ENCODE measurements around the gene FAM3C.

FAM3C gene

GRCh38 chr7:121369462-121369861 lies 26.6 kb downstream of the FAM3C start:
- Histone ChIP-seq H3K4me3 (ENCODE audit: insufficient read length, low read depth) (no peak overlapping the region), H3K9ac (ENCODE audit: insufficient read length, low read depth) (no peak overlapping the region), H3K27me3 (ENCODE audit: insufficient read depth, insufficient read length) (no peaks in the 10 kb centered on the region), H3K4me1 (ENCODE audit: insufficient read depth, insufficient read length) (no peaks in the 10 kb centered on the region), H3K36me3 (ENCODE audit: insufficient read depth, insufficient read length, low read length) (peaks cover 38% of the 10 kb centered on the region), H3K9me3 (ENCODE audit: insufficient read depth, low read length) (no peaks in the 10 kb centered on the region)
- DNase-seq (ENCODE audit: low read depth, low spot score): no peak
- no peak for TF ChIP-seq SUZ12 (IDR thresholded peaks at IDR 0.05; ENCODE audit: extremely low read depth, insufficient read depth, insufficient read length)
- no peak for TF ChIP-seq ZNF274 (IDR thresholded peaks at IDR 0.05; ENCODE audit: low read depth, low read length)
- no peak for TF ChIP-seq YY1 (IDR thresholded peaks at IDR 0.05; ENCODE audit: insufficient read depth, insufficient read length)

- peaks cover 44% of the 10 kb centered on the region for H3K36me3 ChIP-seq (ENCODE audit: insufficient read depth, insufficient read length, low read length)
- H3K4me3 ChIP-seq (ENCODE audit: insufficient read length, low read depth): no peak overlapping the region
- no peak for DNase-seq (ENCODE audit: low read depth, low spot score)
- no peaks in the 10 kb centered on the region for H3K9me3 ChIP-seq (ENCODE audit: insufficient read depth, low read length)
- H3K4me1 ChIP-seq (ENCODE audit: insufficient read depth, insufficient read length): no peaks in the 10 kb centered on the region
- no peak overlapping the region for H3K9ac ChIP-seq (ENCODE audit: insufficient read length, low read depth)
- no peaks in the 10 kb centered on the region for H3K27me3 ChIP-seq (ENCODE audit: insufficient read depth, insufficient read length)
- TF ChIP-seq ZNF274 (IDR thresholded peaks at IDR 0.05; ENCODE audit: low read depth, low read length): no peak
- TF ChIP-seq YY1 (IDR thresholded peaks at IDR 0.05; ENCODE audit: insufficient read depth, insufficient read length): no peak
Measured at GRCh38 chr7:121366852-121367431, 29.2 kb downstream of the FAM3C start.

GRCh38 chr7:121360564-121360963 lies 35.5 kb downstream of the FAM3C start:
- Histone ChIP-seq H3K36me3 (ENCODE audit: insufficient read depth, insufficient read length, low read length) (peaks cover 59% of the 10 kb centered on the region), H3K4me1 (ENCODE audit: insufficient read depth, insufficient read length) (no peaks in the 10 kb centered on the region), H3K4me3 (ENCODE audit: insufficient read length, low read depth) (no peak overlapping the region), H3K9me3 (ENCODE audit: insufficient read depth, low read length) (no peaks in the 10 kb centered on the region), H3K9ac (ENCODE audit: insufficient read length, low read depth) (no peak overlapping the region), H3K27me3 (ENCODE audit: insufficient read depth, insufficient read length) (no peaks in the 10 kb centered on the region)
- no peak for TF ChIP-seq ZNF274 (IDR thresholded peaks at IDR 0.05; ENCODE audit: low read depth, low read length)
- no peak for TF ChIP-seq YY1 (IDR thresholded peaks at IDR 0.05; ENCODE audit: insufficient read depth, insufficient read length)
- TF ChIP-seq SUZ12 (IDR thresholded peaks at IDR 0.05; ENCODE audit: extremely low read depth, insufficient read depth, insufficient read length): no peak
- DNase-seq (ENCODE audit: low read depth, low spot score): no peak

GRCh38 chr7:121355574-121355973 lies 40.5 kb downstream of the FAM3C start:
- no peaks in the 10 kb centered on the region for H3K9me3 ChIP-seq (ENCODE audit: insufficient read depth, low read length)
- no peak overlapping the region for H3K9ac ChIP-seq (ENCODE audit: insufficient read length, low read depth)
- no peak for TF ChIP-seq SUZ12 (IDR thresholded peaks at IDR 0.05; ENCODE audit: extremely low read depth, insufficient read depth, insufficient read length)
- no peak for TF ChIP-seq ZNF274 (IDR thresholded peaks at IDR 0.05; ENCODE audit: low read depth, low read length)
- TF ChIP-seq YY1 (IDR thresholded peaks at IDR 0.05; ENCODE audit: insufficient read depth, insufficient read length): no peak
- no peaks in the 10 kb centered on the region for H3K27me3 ChIP-seq (ENCODE audit: insufficient read depth, insufficient read length)
- H3K4me1 ChIP-seq (ENCODE audit: insufficient read depth, insufficient read length): no peaks in the 10 kb centered on the region
- no peak overlapping the region for H3K4me3 ChIP-seq (ENCODE audit: insufficient read length, low read depth)
- peaks cover 50% of the 10 kb centered on the region for H3K36me3 ChIP-seq (ENCODE audit: insufficient read depth, insufficient read length, low read length)
- no peak for DNase-seq (ENCODE audit: low read depth, low spot score)

- H3K9ac ChIP-seq (ENCODE audit: insufficient read length, low read depth): no peak overlapping the region
- H3K36me3 ChIP-seq (ENCODE audit: insufficient read depth, insufficient read length, low read length): peaks cover 31% of the 10 kb centered on the region
- TF ChIP-seq SUZ12 (IDR thresholded peaks at IDR 0.05; ENCODE audit: extremely low read depth, insufficient read depth, insufficient read length): no peak
- TF ChIP-seq ZNF274 (IDR thresholded peaks at IDR 0.05; ENCODE audit: low read depth, low read length): no peak
- TF ChIP-seq YY1 (IDR thresholded peaks at IDR 0.05; ENCODE audit: insufficient read depth, insufficient read length): no peak
Measured at GRCh38 chr7:121352323-121352722, 43.8 kb downstream of the FAM3C start.

GRCh38 chr7:121351682-121352081 lies 44.4 kb downstream of the FAM3C start:
- Histone ChIP-seq H3K27me3 (ENCODE audit: insufficient read depth, insufficient read length) (no peaks in the 10 kb centered on the region), H3K9ac (ENCODE audit: insufficient read length, low read depth) (no peak overlapping the region), H3K4me1 (ENCODE audit: insufficient read depth, insufficient read length) (no peaks in the 10 kb centered on the region), H3K36me3 (ENCODE audit: insufficient read depth, insufficient read length, low read length) (peaks cover 37% of the 10 kb centered on the region), H3K4me3 (ENCODE audit: insufficient read length, low read depth) (no peak overlapping the region), H3K9me3 (ENCODE audit: insufficient read depth, low read length) (no peaks in the 10 kb centered on the region)
- DNase-seq (ENCODE audit: low read depth, low spot score): no peak
- no peak for TF ChIP-seq ZNF274 (IDR thresholded peaks at IDR 0.05; ENCODE audit: low read depth, low read length)
- TF ChIP-seq YY1 (IDR thresholded peaks at IDR 0.05; ENCODE audit: insufficient read depth, insufficient read length): no peak
- no peak for TF ChIP-seq SUZ12 (IDR thresholded peaks at IDR 0.05; ENCODE audit: extremely low read depth, insufficient read depth, insufficient read length)

More at GRCh38 chr7:121352323-121352722, 43.8 kb downstream of the FAM3C start:
- H3K4me1 ChIP-seq (ENCODE audit: insufficient read depth, insufficient read length): no peaks in the 10 kb centered on the region
- H3K27me3 ChIP-seq (ENCODE audit: insufficient read depth, insufficient read length): no peaks in the 10 kb centered on the region
- H3K4me3 ChIP-seq (ENCODE audit: insufficient read length, low read depth): no peak overlapping the region
- no peak for DNase-seq (ENCODE audit: low read depth, low spot score)
- no peaks in the 10 kb centered on the region for H3K9me3 ChIP-seq (ENCODE audit: insufficient read depth, low read length)

GRCh38 chr7:121344497-121344896 lies 51.6 kb downstream of the FAM3C start:
- Histone ChIP-seq H3K9me3 (ENCODE audit: insufficient read depth, low read length) (no peaks in the 10 kb centered on the region), H3K36me3 (ENCODE audit: insufficient read depth, insufficient read length, low read length) (peaks cover 11% of the 10 kb centered on the region), H3K4me3 (ENCODE audit: insufficient read length, low read depth) (no peak overlapping the region), H3K27me3 (ENCODE audit: insufficient read depth, insufficient read length) (no peaks in the 10 kb centered on the region), H3K9ac (ENCODE audit: insufficient read length, low read depth) (no peak overlapping the region), H3K4me1 (ENCODE audit: insufficient read depth, insufficient read length) (no peaks in the 10 kb centered on the region)
- no peak for TF ChIP-seq ZNF274 (IDR thresholded peaks at IDR 0.05; ENCODE audit: low read depth, low read length)
- TF ChIP-seq YY1 (IDR thresholded peaks at IDR 0.05; ENCODE audit: insufficient read depth, insufficient read length): no peak
- no peak for DNase-seq (ENCODE audit: low read depth, low spot score)
